ENCODE data around the gene FAM3B. TPM values are rescaled to one million over a fixed set of nuclear protein-coding genes. Genes with fewer than 3 reads are reported as not detected.

Gene FAM3B
- total and polyA plus RNA-seq, 2 of the 4 experiments (the other 2 are of a cell fraction), result not detected

DNA sequence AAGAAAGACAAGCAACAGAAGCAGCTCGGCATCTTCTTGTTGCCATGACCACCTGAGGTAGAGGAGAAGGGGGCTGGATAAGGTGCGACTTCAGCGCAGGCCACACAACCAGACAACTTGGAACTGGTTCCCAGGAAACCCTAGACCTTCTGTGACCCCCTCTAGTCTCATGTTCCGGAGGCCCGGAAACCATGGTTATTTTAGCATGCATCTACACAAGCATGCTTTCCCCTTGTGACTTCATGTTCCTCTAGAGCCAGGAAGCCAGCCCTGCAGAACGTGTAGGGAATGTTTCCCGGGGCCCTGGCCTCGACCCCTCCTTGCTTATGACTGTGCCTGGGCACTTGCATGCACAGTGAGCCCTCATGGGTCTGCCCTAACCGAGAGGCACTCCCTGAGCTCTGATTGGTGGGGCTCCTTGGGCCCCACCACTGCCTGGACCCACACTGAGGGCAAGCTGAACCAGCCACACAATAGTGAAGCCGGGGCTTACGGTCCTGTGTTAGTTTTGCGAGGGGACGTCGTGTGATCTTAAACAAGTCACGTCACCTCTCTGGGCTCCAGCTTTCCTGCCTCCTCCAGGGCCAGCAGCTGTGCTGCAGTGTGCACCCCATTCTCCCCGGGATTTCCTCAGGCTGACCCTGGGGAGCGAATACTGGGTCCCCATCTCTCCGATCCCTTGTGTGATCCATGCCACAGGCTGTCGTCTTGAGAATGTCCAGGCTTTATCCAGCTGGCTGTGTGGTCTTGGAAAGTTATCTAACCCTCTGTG lies 33.2 kb downstream of the FAM3B start:
- Histone ChIP-seq H3K14ac (replicated peaks; ENCODE audit: low read depth, low read length) (no peak overlapping the region), H4K20me1 (ENCODE audit: insufficient read depth, low read length) (no peaks in the 10 kb centered on the region), H4K8ac (ENCODE audit: low read depth in 2 of 2, low read length in 2 of 2) (no peak overlapping the region), H2AK9ac (replicated peaks; ENCODE audit: low read depth, low read length, poor library complexity) (no peak overlapping the region), H2BK15ac (ENCODE audit: low read depth, low read length) (no peak overlapping the region), H3K4me2 (ENCODE audit: low read depth, low read length) (no peak overlapping the region), H2AFZ (replicated peaks; ENCODE audit: low read length, poor library complexity) (no peak overlapping the region), H3K56ac (ENCODE audit: extremely low read depth, insufficient read depth, low read length) (no peak overlapping the region), H2BK20ac (ENCODE audit: low read depth, low read length) (no peak overlapping the region), H3K9ac (ENCODE audit: low read depth, low read length) (no peak overlapping the region), H3K79me1 (ENCODE audit: low read depth in 1 of 2, low read length in 2 of 2) (no peaks in the 10 kb centered on the region), H3K18ac (ENCODE audit: low read depth, low read length) (no peak overlapping the region), H3K4ac (ENCODE audit: low read depth, low read length) (no peak overlapping the region), H3K36me3 (ENCODE audit: control insufficient read depth, insufficient read depth, low read length) (no peaks in the 10 kb centered on the region), H3K4me3 (ENCODE audit: insufficient read depth, low read depth, low read length) (no peak overlapping the region), H3K4me1 (ENCODE audit: control insufficient read depth, insufficient read depth, low read length) (no peaks in the 10 kb centered on the region), H3K23ac (ENCODE audit: low read depth, low read length) (no peak overlapping the region), H3K9me1 (ENCODE audit: insufficient read depth, low read length) (no peaks in the 10 kb centered on the region), H3K27me3 (ENCODE audit: control insufficient read depth, insufficient read depth, low read length) (peaks cover 15% of the 10 kb centered on the region), H4K91ac (ENCODE audit: insufficient read depth, low read depth, low read length) (no peak overlapping the region), H2BK120ac (ENCODE audit: low read depth, low read length) (no peak overlapping the region), H2AK5ac (ENCODE audit: low read depth, low read length) (no peak overlapping the region), H3K9me3 (ENCODE audit: control insufficient read depth, insufficient read depth, low read length) (no peaks in the 10 kb centered on the region), H2BK5ac (ENCODE audit: low read depth, low read length, poor library complexity, severe bottlenecking) (no peak overlapping the region), H4K5ac (ENCODE audit: low read depth, low read length) (no peak overlapping the region), H3K27ac (ENCODE audit: insufficient read depth, low read length) (no peak overlapping the region)
- dilution Hi-C loops (cut with HindIII; ENCODE audit: low sequenced_read_pairs, unreplicated experiment), result no loop called here
- no TSS peak for BruUV-seq (replicated peaks)
- no peak for ATAC-seq (ENCODE audit: low read depth)
- ChIA-PET POLR2A (ENCODE audit: unreplicated experiment) (no interaction called here), CTCF (no interaction called here)
- TF ChIP-seq CEBPB (IDR thresholded peaks at IDR 0.05; ENCODE audit: low read depth, low read length) (no peak), FOS (IDR thresholded peaks at IDR 0.05; ENCODE audit: low read depth, low read length) (no peak), BHLHE40 (IDR thresholded peaks at IDR 0.05; ENCODE audit: low read depth, low read length) (no peak), RCOR1 (IDR thresholded peaks at IDR 0.05; ENCODE audit: insufficient replicate concordance, low read length) (no peak), SMC3 (IDR thresholded peaks at IDR 0.05; ENCODE audit: low read depth, low read length) (no peak), MAZ (IDR thresholded peaks at IDR 0.05; ENCODE audit: borderline replicate concordance, low read depth, low read length) (no peak), MAFK (IDR thresholded peaks at IDR 0.05; ENCODE audit: low read depth, low read length) (no peak), RFX5 (IDR thresholded peaks at IDR 0.05; ENCODE audit: low read depth, low read length) (no peak), RAD21 (IDR thresholded peaks at IDR 0.05; ENCODE audit: low read length) (no peak), POLR2A (IDR thresholded peaks at IDR 0.05; ENCODE audit: low read depth, low read length) (no peak), NFE2L2 (IDR thresholded peaks at IDR 0.05; ENCODE audit: low read depth, low read length) (no peak)
- TF ChIP-seq, protein P1, sequence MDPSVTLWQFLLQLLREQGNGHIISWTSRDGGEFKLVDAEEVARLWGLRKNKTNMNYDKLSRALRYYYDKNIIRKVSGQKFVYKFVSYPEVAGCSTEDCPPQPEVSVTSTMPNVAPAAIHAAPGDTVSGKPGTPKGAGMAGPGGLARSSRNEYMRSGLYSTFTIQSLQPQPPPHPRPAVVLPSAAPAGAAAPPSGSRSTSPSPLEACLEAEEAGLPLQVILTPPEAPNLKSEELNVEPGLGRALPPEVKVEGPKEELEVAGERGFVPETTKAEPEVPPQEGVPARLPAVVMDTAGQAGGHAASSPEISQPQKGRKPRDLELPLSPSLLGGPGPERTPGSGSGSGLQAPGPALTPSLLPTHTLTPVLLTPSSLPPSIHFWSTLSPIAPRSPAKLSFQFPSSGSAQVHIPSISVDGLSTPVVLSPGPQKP (IDR thresholded peaks at IDR 0.05; ENCODE audit: borderline replicate concordance, low read depth, low read length), result no peak
- TF ChIP-seq, protein P2, sequence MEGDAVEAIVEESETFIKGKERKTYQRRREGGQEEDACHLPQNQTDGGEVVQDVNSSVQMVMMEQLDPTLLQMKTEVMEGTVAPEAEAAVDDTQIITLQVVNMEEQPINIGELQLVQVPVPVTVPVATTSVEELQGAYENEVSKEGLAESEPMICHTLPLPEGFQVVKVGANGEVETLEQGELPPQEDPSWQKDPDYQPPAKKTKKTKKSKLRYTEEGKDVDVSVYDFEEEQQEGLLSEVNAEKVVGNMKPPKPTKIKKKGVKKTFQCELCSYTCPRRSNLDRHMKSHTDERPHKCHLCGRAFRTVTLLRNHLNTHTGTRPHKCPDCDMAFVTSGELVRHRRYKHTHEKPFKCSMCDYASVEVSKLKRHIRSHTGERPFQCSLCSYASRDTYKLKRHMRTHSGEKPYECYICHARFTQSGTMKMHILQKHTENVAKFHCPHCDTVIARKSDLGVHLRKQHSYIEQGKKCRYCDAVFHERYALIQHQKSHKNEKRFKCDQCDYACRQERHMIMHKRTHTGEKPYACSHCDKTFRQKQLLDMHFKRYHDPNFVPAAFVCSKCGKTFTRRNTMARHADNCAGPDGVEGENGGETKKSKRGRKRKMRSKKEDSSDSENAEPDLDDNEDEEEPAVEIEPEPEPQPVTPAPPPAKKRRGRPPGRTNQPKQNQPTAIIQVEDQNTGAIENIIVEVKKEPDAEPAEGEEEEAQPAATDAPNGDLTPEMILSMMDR (conservative IDR thresholded peaks at IDR 0.05; ENCODE audit: low read depth, low read length), result no peak
- TF ChIP-seq, protein P3, sequence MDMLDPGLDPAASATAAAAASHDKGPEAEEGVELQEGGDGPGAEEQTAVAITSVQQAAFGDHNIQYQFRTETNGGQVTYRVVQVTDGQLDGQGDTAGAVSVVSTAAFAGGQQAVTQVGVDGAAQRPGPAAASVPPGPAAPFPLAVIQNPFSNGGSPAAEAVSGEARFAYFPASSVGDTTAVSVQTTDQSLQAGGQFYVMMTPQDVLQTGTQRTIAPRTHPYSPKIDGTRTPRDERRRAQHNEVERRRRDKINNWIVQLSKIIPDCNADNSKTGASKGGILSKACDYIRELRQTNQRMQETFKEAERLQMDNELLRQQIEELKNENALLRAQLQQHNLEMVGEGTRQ (IDR thresholded peaks at IDR 0.05; ENCODE audit: low read depth, low read length), result no peak
- in situ Hi-C loops (cut with MboI; ENCODE audit: low sequenced_read_pairs), result no loop called here
- intact Hi-C loops (cut with micrococcal nuclease), result no loop called here
- no peak for DNase-seq
- WGBS, 2 experiments (ENCODE audit: extremely low coverage in 2 of 2, insufficient read length in 1 of 2), result 0% methylated on average over 2 of the region's 19 CpGs; no CpG with 5 or more reads in 1 of the 2 experiments

Measured in IMR-90 (cell line).